Gastroesophageal sphincter (tissue), 3 donors: ENCODE results near the gene SLC35F3.

ENCODE experiments used
- CTCF ChIP-seq, 4 experiments: fragments of 200-600 bp in 2 of 4; fragments of 450-650 bp in 2 of 4; sonication (generic) in 1 of 4; IDR thresholded peaks; one replicate each; pipeline ENCODE4 v1.5.1; 2017 to 2019; ENCODE audit warnings: antibody characterized with exemption in 4 of 4, mild to moderate bottlenecking in 2 of 4, moderate library complexity in 2 of 4
- EP300 ChIP-seq: sonication (generic); formaldehyde crosslinking; IDR thresholded peaks from one replicate; pipeline ENCODE4 v1.6.1; 2017; ENCODE audit warnings: antibody characterized with exemption, mild to moderate bottlenecking
- POLR2A ChIP-seq, 2 donors: fragments of 450-650 bp; IDR thresholded peaks; one replicate each; pipeline ENCODE4 v1.6.1; 2017; ENCODE audit warnings: antibody characterized with exemption in 2 of 2, mild to moderate bottlenecking in 2 of 2, moderate library complexity in 1 of 2
- POLR2AphosphoS5 ChIP-seq: sonication (generic); formaldehyde crosslinking; IDR thresholded peaks from one replicate; pipeline ENCODE4 v1.6.1; 2017; ENCODE audit warnings: antibody characterized with exemption

DNA sequence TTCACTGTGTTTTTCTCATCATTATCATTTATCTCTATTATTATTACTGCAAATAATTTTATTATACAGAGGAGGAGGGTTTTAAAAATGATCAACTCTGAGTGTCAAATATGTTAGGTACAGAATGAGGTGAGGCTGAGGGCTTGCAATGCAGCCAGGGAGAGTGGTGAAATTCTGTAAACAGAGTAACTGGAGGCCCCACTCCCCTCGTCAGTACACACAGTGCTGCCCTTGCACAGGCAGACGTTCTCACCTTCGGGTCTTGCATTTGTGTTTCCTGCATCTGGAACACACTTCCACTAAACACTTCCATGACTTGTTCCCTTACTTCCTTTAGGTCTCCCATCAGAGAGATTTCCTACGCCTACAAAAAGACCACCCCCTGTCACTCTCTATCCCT lies 444.5 kb downstream of the SLC35F3 start:
- TF ChIP-seq POLR2A (IDR thresholded peaks at IDR 0.05): no peak
- TF ChIP-seq EP300: no peak
- TF ChIP-seq CTCF (IDR thresholded peaks at IDR 0.05): no peak
- TF ChIP-seq POLR2AphosphoS5: no peak
